Neural crest cell (in vitro differentiated cells): ENCODE results near the gene NGEF. TPM values are rescaled to one million over a fixed set of nuclear protein-coding genes. Genes with fewer than 3 reads are reported as not detected.

Experiments
- DNase-seq: peaks from one replicate; pipeline ENCODE4 v3.0.0; 2021; ENCODE audit warnings: low read depth, mixed read lengths, low spot score
- H3K27ac Mint-ChIP-seq: one replicate; pipeline ENCODE4 v1.8.0; 2021; ENCODE audit warnings: mild to moderate bottlenecking, mixed read lengths; ENCODE audit not compliant: unreplicated experiment
- H3K27me3 Mint-ChIP-seq: 2 replicates; pipeline ENCODE4 v1.8.0; 2021; ENCODE audit warnings: low read depth, mild to moderate bottlenecking, mixed read lengths
- H3K36me3 Mint-ChIP-seq: 2 replicates; pipeline ENCODE4 v1.8.0; 2021; ENCODE audit warnings: low read depth, mild to moderate bottlenecking, mixed read lengths
- H3K4me1 Mint-ChIP-seq: 2 replicates; pipeline ENCODE4 v1.8.0; 2021; ENCODE audit warnings: mixed read lengths
- H3K4me3 Mint-ChIP-seq: one replicate; pipeline ENCODE4 v1.8.0; 2021; ENCODE audit warnings: mild to moderate bottlenecking, mixed read lengths
- H3K9me3 Mint-ChIP-seq: 2 replicates; pipeline ENCODE4 v1.8.0; 2021; ENCODE audit warnings: mixed read lengths
- total RNA-seq: library from RNA; stranded (reverse); gene quantifications from 2 replicates; pipeline ENCODE4 v1.2.1, GENCODE V29; 2021
- TF ChIP-seq, protein P1 (sequence below): fragments of 200-600 bp; sonication (generic); conservative IDR thresholded peaks from 2 replicates; pipeline ENCODE4 v1.5.0; 2021; ENCODE audit warnings: antibody characterized with exemption, mild to moderate bottlenecking

Gene NGEF
- total RNA-seq, 1 donor from 2014 or later = 0.96 TPM

DNA sequence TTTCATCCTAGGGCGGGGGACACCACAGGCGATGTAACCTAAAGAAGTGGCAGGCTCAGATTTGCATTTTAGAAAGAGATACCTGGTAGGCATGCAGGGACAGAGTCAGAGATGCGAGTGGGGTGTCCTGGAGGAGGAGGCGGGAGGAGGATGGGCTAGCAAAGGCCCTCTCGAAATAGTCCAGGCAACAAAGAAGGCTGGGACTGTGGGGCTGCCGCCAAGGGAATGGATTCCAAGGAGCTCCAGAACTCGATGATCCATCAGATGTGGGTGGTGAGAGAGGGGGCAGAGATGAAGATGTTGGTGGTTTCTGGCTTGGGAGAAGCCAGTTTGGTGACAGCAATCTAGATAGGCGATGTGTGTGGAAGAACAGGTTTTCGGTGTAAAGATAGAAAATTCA, 34.6 kb upstream of the NGEF start:
- Mint-ChIP-seq H3K36me3 (no peaks in the 10 kb centered on the region), H3K4me3 (no peak overlapping the region), H3K4me1 (peaks cover 7% of the 10 kb centered on the region), H3K27me3 (peaks cover 49% of the 10 kb centered on the region), H3K9me3 (no peaks in the 10 kb centered on the region), H3K27ac (no peak overlapping the region)
- DNase-seq = no peak
- TF ChIP-seq, protein P1, sequence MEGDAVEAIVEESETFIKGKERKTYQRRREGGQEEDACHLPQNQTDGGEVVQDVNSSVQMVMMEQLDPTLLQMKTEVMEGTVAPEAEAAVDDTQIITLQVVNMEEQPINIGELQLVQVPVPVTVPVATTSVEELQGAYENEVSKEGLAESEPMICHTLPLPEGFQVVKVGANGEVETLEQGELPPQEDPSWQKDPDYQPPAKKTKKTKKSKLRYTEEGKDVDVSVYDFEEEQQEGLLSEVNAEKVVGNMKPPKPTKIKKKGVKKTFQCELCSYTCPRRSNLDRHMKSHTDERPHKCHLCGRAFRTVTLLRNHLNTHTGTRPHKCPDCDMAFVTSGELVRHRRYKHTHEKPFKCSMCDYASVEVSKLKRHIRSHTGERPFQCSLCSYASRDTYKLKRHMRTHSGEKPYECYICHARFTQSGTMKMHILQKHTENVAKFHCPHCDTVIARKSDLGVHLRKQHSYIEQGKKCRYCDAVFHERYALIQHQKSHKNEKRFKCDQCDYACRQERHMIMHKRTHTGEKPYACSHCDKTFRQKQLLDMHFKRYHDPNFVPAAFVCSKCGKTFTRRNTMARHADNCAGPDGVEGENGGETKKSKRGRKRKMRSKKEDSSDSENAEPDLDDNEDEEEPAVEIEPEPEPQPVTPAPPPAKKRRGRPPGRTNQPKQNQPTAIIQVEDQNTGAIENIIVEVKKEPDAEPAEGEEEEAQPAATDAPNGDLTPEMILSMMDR = no peak

DNA sequence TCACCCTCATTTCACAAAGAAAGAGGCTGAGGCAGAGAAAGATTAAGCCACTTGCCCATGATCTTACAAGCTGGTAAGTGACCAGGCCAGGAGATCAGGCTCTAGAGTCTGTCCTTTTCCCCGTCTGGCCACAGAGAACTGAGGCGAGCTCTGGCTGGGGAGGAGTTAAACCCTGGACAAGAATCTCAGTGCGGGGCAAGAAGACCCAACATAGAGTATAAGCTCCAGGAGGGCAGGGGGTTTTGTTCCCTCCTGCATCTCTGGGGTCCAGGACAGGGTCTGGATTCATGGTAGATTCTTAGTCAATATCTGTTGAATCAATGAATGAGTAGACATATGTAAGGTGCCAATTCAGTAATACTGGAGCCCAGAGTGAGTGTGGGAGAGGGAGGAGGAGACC, 34.1 kb upstream of the NGEF start:
- Mint-ChIP-seq H3K27me3 (peaks cover 45% of the 10 kb centered on the region), H3K4me1 (peaks cover 7% of the 10 kb centered on the region), H3K36me3 (no peaks in the 10 kb centered on the region), H3K4me3 (no peak overlapping the region), H3K27ac (no peak overlapping the region), H3K9me3 (no peaks in the 10 kb centered on the region)
- no peak for DNase-seq
- TF ChIP-seq, protein P1 = no peak

GRCh38 chr2:233044974-233045605, 32.0 kb upstream of the NGEF start:
- Mint-ChIP-seq H3K27me3 (peaks cover 24% of the 10 kb centered on the region), H3K27ac (no peak overlapping the region), H3K4me1 (no peaks in the 10 kb centered on the region), H3K4me3 (no peak overlapping the region), H3K9me3 (no peaks in the 10 kb centered on the region), H3K36me3 (no peaks in the 10 kb centered on the region)
- TF ChIP-seq, protein P1 = no peak
- no peak for DNase-seq

GRCh38 chr2:233042549-233042948, 29.5 kb upstream of the NGEF start:
- Mint-ChIP-seq H3K27ac (no peak overlapping the region), H3K4me3 (no peak overlapping the region), H3K4me1 (no peaks in the 10 kb centered on the region), H3K36me3 (no peaks in the 10 kb centered on the region), H3K27me3 (peaks cover 4% of the 10 kb centered on the region), H3K9me3 (no peaks in the 10 kb centered on the region)
- no peak for DNase-seq
- TF ChIP-seq, protein P1 = no peak

- TF ChIP-seq, protein P1 = no peak
- no peaks in the 10 kb centered on the region for H3K27me3 Mint-ChIP-seq
- H3K36me3 Mint-ChIP-seq = no peaks in the 10 kb centered on the region
- H3K9me3 Mint-ChIP-seq = no peaks in the 10 kb centered on the region
- no peak overlapping the region for H3K4me3 Mint-ChIP-seq
- H3K4me1 Mint-ChIP-seq = no peaks in the 10 kb centered on the region
- no peak for DNase-seq
- H3K27ac Mint-ChIP-seq = no peak overlapping the region
Observed at GRCh38 chr2:233041722-233042323, 28.8 kb upstream of the NGEF start.
